Occipital lobe (tissue), 2 donors: ENCODE data around the gene GPR179. TPM values are rescaled to one million over a fixed set of nuclear protein-coding genes. Genes with fewer than 3 reads are reported as not detected.

Experiments
- DNase-seq: peaks from one replicate; lab custom pipeline; 2025; lab: John Stamatoyannopoulos, UW
- total RNA-seq: library from RNA; depleted of rRNA; stranded (reverse); fragments of >200 nt; gene quantifications from one replicate; pipeline ENCODE4 v1.2.3, GENCODE V29; 2014

GPR179 gene
- total RNA-seq, 1 donor from 2014 or later = 0.31 TPM

- DNase-seq = peak; percentile 84
Measured at GRCh38 chr17:38349097-38349730, 5.5 kb upstream of the GPR179 start.

- DNase-seq = no peak
Measured at GRCh38 chr17:38345743-38346142, 2.0 kb upstream of the GPR179 start.

- no peak for DNase-seq
Measured at GRCh38 chr17:38344420-38344745, 627 bp upstream of the GPR179 start.

- DNase-seq = no peak
Measured at GRCh38 chr17:38342886-38343607, 709 bp downstream of the GPR179 start.

GRCh38 chr17:38341035-38341721 is 2.6 kb downstream of the GPR179 start:
- DNase-seq = peak; percentile 50

GRCh38 chr17:38339891-38340290 is 3.9 kb downstream of the GPR179 start:
- DNase-seq = no peak

GRCh38 chr17:38338535-38338934 is 5.2 kb downstream of the GPR179 start:
- no peak for DNase-seq

- no peak for DNase-seq
Measured at GRCh38 chr17:38338053-38338452, 5.7 kb downstream of the GPR179 start.

- DNase-seq = no peak
Measured at GRCh38 chr17:38336838-38337237, 6.9 kb downstream of the GPR179 start.

GRCh38 chr17:38334480-38335364 is 9.0 kb downstream of the GPR179 start:
- DNase-seq = no peak

- DNase-seq = no peak
Measured at GRCh38 chr17:38333635-38334295, 10.0 kb downstream of the GPR179 start.

- no peak for DNase-seq
Measured at GRCh38 chr17:38332735-38333134, 11.0 kb downstream of the GPR179 start.

GRCh38 chr17:38330941-38331411 is 12.8 kb downstream of the GPR179 start:
- DNase-seq = no peak

GRCh38 chr17:38329808-38330730 is 13.7 kb downstream of the GPR179 start:
- no peak for DNase-seq

- no peak for DNase-seq
Measured at GRCh38 chr17:38329284-38329683, 14.5 kb downstream of the GPR179 start.

GRCh38 chr17:38328620-38329019 is 15.1 kb downstream of the GPR179 start:
- DNase-seq = no peak

- no peak for DNase-seq
Measured at GRCh38 chr17:38327936-38328335, 15.8 kb downstream of the GPR179 start.

- no peak for DNase-seq
Measured at GRCh38 chr17:38326996-38327792, 16.6 kb downstream of the GPR179 start.

- no peak for DNase-seq
Measured at GRCh38 chr17:38325221-38325851, 18.4 kb downstream of the GPR179 start.
